HepG2 (cell line): ENCODE results near the gene CENATAC. TPM values are rescaled to one million over a fixed set of nuclear protein-coding genes. Genes with fewer than 3 reads are reported as not detected.

Experiments used
- BCL3 ChIP-seq: sonication (generic); formaldehyde crosslinking; IDR thresholded peaks from 2 replicates; pipeline ENCODE4 v1.5.1; 2020; ENCODE audit warnings: mild to moderate bottlenecking, missing genetic modification reagents, moderate library complexity
- BORCS8-MEF2B ChIP-seq: sonication (generic); formaldehyde crosslinking; IDR thresholded peaks from 2 replicates; pipeline ENCODE4 v1.8.0; 2022; ENCODE audit warnings: mild to moderate bottlenecking, missing genetic modification reagents
- GABPB1 ChIP-seq: IDR thresholded peaks from 2 replicates; pipeline ENCODE4 v1.6.1; 2016; ENCODE audit warnings: mild to moderate bottlenecking, missing genetic modification reagents, moderate library complexity, missing compliant biosample characterization
- GZF1 ChIP-seq: sonication (generic); formaldehyde crosslinking; IDR thresholded peaks from 2 replicates; pipeline ENCODE4 v1.5.1; 2020; ENCODE audit warnings: mild to moderate bottlenecking, missing genetic modification reagents
- HIVEP1 ChIP-seq: sonication (generic); formaldehyde crosslinking; IDR thresholded peaks from 2 replicates; pipeline ENCODE4 v1.4.0; 2020; ENCODE audit warnings: mild to moderate bottlenecking, missing genetic modification reagents
- IRF2 ChIP-seq: IDR thresholded peaks from 2 replicates; pipeline ENCODE4 v1.6.1; 2018; ENCODE audit warnings: missing genetic modification reagents, missing compliant biosample characterization
- KDM1A ChIP-seq: IDR thresholded peaks from 2 replicates; pipeline ENCODE4 v1.6.1; 2016; ENCODE audit warnings: missing compliant biosample characterization
- KLF15 ChIP-seq: sonication (generic); formaldehyde crosslinking; IDR thresholded peaks from 2 replicates; pipeline ENCODE4 v1.8.1; 2023; ENCODE audit warnings: borderline replicate concordance, mild to moderate bottlenecking, inconsistent platforms, missing genetic modification reagents, mixed read lengths
- LCORL ChIP-seq, 2 experiments: fragments of 450-650 bp in 1 of 2; sonication (generic) in 1 of 2; formaldehyde crosslinking in 1 of 2; IDR thresholded peaks; 2 replicates each; pipeline versions ENCODE4 v1.5.0 to v1.6.1; 2017 to 2020; ENCODE audit warnings: antibody characterized with exemption in 1 of 2, missing genetic modification reagents in 1 of 2
- MXI1 ChIP-seq: IDR thresholded peaks from 3 replicates; pipeline ENCODE4 v1.6.1; 2012; ENCODE audit warnings: low read depth, low read length, inconsistent platforms, borderline replicate concordance
- NFKB2 ChIP-seq: sonication (generic); formaldehyde crosslinking; IDR thresholded peaks from 2 replicates; pipeline ENCODE4 v1.4.0; 2020; ENCODE audit warnings: missing genetic modification reagents, borderline replicate concordance
- NFYC ChIP-seq: IDR thresholded peaks from 2 replicates; pipeline ENCODE4 v1.6.1; 2016; ENCODE audit warnings: missing genetic modification reagents, missing compliant biosample characterization
- PAWR ChIP-seq: sonication (generic); formaldehyde crosslinking; IDR thresholded peaks from 2 replicates; pipeline ENCODE4 v1.4.0; 2020; ENCODE audit warnings: missing genetic modification reagents, mild to moderate bottlenecking, borderline replicate concordance
- POLR2AphosphoS5 ChIP-seq: IDR thresholded peaks from 2 replicates; pipeline ENCODE4 v1.6.1; 2012; ENCODE audit warnings: low read depth, low read length
- RBM22 ChIP-seq: fragments of 200-400 bp; formaldehyde crosslinking; optimal IDR thresholded peaks from 2 replicates; pipeline ENCODE3; 2017; ENCODE audit warnings: mild to moderate bottlenecking, low read length, moderate library complexity
- SMAD1 ChIP-seq: sonication (generic); formaldehyde crosslinking; IDR thresholded peaks from 2 replicates; pipeline ENCODE4 v1.4.0; 2020; ENCODE audit warnings: missing genetic modification reagents, low read depth, mild to moderate bottlenecking, borderline replicate concordance
- ZBTB1 ChIP-seq: sonication (generic); formaldehyde crosslinking; IDR thresholded peaks from 2 replicates; pipeline ENCODE4 v1.4.0; 2020; ENCODE audit warnings: missing genetic modification reagents, borderline replicate concordance
- ZNF292 ChIP-seq: sonication (generic); formaldehyde crosslinking; IDR thresholded peaks from 2 replicates; pipeline ENCODE4 v1.8.1; 2022; ENCODE audit warnings: mild to moderate bottlenecking, low read depth, missing genetic modification reagents, borderline replicate concordance
- ZNF496 ChIP-seq: sonication (generic); formaldehyde crosslinking; IDR thresholded peaks from 2 replicates; pipeline ENCODE4 v1.8.1; 2023; ENCODE audit warnings: mild to moderate bottlenecking, moderate library complexity, missing genetic modification reagents; ENCODE audit not compliant: insufficient replicate concordance
- ZNF747 ChIP-seq: sonication (generic); formaldehyde crosslinking; IDR thresholded peaks from 2 replicates; pipeline ENCODE4 v1.8.1; 2023; ENCODE audit warnings: missing genetic modification reagents, mild to moderate bottlenecking, borderline replicate concordance
- ZNF766 ChIP-seq: sonication (generic); formaldehyde crosslinking; IDR thresholded peaks from 2 replicates; pipeline ENCODE4 v1.5.0; 2020; ENCODE audit warnings: missing genetic modification reagents, borderline replicate concordance
- polyA plus RNA-seq, 8 experiments: library from polyadenylated mRNA; depleted of rRNA in 3 of 8; stranded (reverse) in 7 of 8; unstranded in 1 of 8; fragments of >200 nt; fragmentation: Illumina TruSeq in 4 of 8; extraction: Trizol in 4 of 8; gene quantifications; 2 replicates each; pipeline versions ENCODE4 v1.2.1 to v1.2.3, GENCODE V29; 2011 to 2016; ENCODE audit warnings: low read depth in 4 of 8, missing spikeins in 1 of 8, mixed read lengths in 1 of 8; ENCODE audit not compliant: insufficient read depth in 1 of 8
- total RNA-seq, 5 experiments: library from RNA; depleted of rRNA; stranded (reverse); fragments of >200 nt; fragmentation: Illumina TruSeq; extraction: Trizol; gene quantifications; 2 replicates each; pipeline ENCODE4 v1.2.3, GENCODE V29; 2016; ENCODE audit warnings: low read depth in 1 of 5
- TF ChIP-seq, protein P1 (sequence below): sonication (generic); formaldehyde crosslinking; IDR thresholded peaks from 2 replicates; pipeline ENCODE4 v1.8.0; 2022; ENCODE audit warnings: missing genetic modification reagents, mild to moderate bottlenecking, inconsistent platforms, borderline replicate concordance
- TF ChIP-seq, protein P2 (sequence below): sonication (generic); formaldehyde crosslinking; IDR thresholded peaks from 2 replicates; pipeline ENCODE4 v1.4.0; 2020; ENCODE audit warnings: low read depth, mild to moderate bottlenecking, missing genetic modification reagents

Gene CENATAC
- total and polyA plus RNA-seq, 2 of the 13 experiments (the other 11 are each of a cell fraction or from before 2014, with no cell fraction given): 21.7 to 25.0 TPM

DNA sequence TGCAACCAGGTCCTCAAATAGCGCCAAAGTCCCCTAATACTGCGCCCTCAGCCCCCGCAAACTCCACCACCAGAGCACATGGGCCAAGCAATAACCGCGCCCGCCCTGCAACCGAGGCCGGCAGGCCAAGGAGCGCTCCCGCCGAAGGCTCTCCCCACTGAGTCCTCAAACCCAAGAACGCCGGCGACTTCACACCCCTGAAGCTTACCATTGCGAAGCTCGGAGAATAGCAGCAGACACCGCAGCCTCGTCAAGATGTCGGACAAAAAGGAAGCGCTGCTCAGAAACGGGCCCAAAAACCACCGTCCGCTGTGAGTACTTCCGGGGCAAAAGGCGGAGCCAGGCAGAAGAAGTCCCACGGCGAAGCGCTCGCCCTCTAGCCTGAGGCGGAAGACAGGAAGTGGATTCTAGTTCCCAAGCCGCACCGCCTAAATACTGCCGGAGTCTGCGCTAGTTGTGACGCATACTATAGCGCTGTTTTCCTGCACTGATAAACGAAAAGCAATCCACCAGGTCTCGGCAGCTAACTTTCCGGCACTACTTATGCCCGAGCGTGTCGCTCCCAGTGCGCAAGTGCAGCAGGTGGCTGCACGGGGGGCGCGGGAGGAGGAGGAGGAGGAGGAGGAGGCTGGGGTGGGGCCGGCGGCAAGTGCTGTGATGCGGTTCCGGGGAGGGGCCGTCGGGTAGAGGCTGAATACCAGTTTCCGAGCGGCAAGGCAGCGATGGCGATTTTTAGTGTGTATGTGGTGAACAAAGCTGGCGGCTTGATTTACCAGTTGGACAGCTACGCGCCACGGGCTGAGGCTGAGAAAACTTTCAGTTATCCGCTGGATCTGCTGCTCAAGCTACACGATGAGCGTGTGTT lies 20.4 kb downstream of the CENATAC start, which contains the start of the genes RPS25 and TRAPPC4 (continued):
- peak; percentile 78; the same call in 1 of the 2 replicates for TF ChIP-seq HIVEP1
- no peak for TF ChIP-seq RBM22
- peak; percentile 61 for TF ChIP-seq NFYC (CRISPR knock-in tag)
- no peak for TF ChIP-seq ZNF496 (CRISPR knock-in tag)
- TF ChIP-seq, protein P1, sequence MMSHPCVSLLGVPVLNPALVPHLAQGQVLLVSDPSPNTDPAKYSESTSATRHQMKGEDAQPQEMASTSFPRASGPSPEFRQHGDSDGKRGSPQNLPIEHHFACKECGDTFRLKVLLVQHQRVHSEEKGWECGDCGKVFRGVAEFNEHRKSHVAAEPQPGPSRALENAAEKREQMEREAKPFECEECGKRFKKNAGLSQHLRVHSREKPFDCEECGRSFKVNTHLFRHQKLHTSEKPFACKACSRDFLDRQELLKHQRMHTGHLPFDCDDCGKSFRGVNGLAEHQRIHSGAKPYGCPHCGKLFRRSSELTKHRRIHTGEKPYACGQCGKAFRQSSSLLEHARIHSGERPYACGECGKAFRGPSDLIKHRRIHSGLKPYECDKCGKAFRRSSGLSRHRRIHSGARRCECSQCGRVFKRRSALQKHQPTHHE (CRISPR knock-in tag): peak; percentile 93
- TF ChIP-seq POLR2AphosphoS5: peak; percentile 90
- TF ChIP-seq, protein P2, sequence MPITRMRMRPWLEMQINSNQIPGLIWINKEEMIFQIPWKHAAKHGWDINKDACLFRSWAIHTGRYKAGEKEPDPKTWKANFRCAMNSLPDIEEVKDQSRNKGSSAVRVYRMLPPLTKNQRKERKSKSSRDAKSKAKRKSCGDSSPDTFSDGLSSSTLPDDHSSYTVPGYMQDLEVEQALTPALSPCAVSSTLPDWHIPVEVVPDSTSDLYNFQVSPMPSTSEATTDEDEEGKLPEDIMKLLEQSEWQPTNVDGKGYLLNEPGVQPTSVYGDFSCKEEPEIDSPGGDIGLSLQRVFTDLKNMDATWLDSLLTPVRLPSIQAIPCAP (CRISPR knock-in tag): no peak
- no peak; the same call in 1 of the 2 replicates for TF ChIP-seq IRF2
- peak; percentile 70 for TF ChIP-seq BCL3 (CRISPR knock-in tag)
- peak; percentile 37 for TF ChIP-seq BORCS8-MEF2B
- no peak for TF ChIP-seq PAWR
- no peak; the same call in 1 of the 2 replicates for TF ChIP-seq KLF15 (CRISPR knock-in tag)
- peak; percentile 75; the same call in 1 of the 3 replicates for TF ChIP-seq MXI1
- no peak for TF ChIP-seq ZNF292
- peak; percentile 77; the same call in 1 of the 2 replicates for TF ChIP-seq ZNF747 (CRISPR knock-in tag)
- peak; percentile 78; the same call in 1 of the 2 replicates for TF ChIP-seq SMAD1 (CRISPR knock-in tag)
- TF ChIP-seq NFKB2: peak; percentile 59; the same call in 1 of the 2 replicates
- no peak for TF ChIP-seq ZNF766 (CRISPR knock-in tag)
- no peak for TF ChIP-seq ZBTB1 (CRISPR knock-in tag)
- TF ChIP-seq LCORL (IDR thresholded peaks at IDR 0.05): peak; percentile 29; the same call in 1 of the 2 replicates
- TF ChIP-seq LCORL (CRISPR knock-in tag; IDR thresholded peaks at IDR 0.05): peak; percentile 30; the same call in 1 of the 2 replicates
- TF ChIP-seq GZF1: no peak
- no peak for TF ChIP-seq KDM1A
- TF ChIP-seq GABPB1 (CRISPR knock-in tag): peak; percentile 98
